GM12878 (cell line): ENCODE data around the gene MTHFS. TPM values are rescaled to one million over a fixed set of nuclear protein-coding genes. Genes with fewer than 3 reads are reported as not detected.

Experiments used
- ATAC-seq: fragments of 200-7000 bp; cut with Tn5 transposase; 3 replicates; pipeline ENCODE4 v1.9.1; 2020; ENCODE audit warnings: mild to moderate bottlenecking, moderate library complexity
- BruUV-seq: library from RNA; stranded (reverse); fragments of 400-500 nt; replicated peaks from 2 replicates; lab custom pipeline; 2021; lab: Mats Ljungman, UMichigan
- CTCF ChIA-PET: fragments of 300-600 bp; sonication (Branson Sonifier 250); formaldehyde crosslinking; extraction: SDS; loops from one replicate; lab custom pipeline; 2021; ENCODE audit warnings: inconsistent platforms; lab: Yijun Ruan, JAX
- POLR2A ChIA-PET: fragments of 350-600 bp; formaldehyde crosslinking; extraction: SDS; loops from one replicate; lab custom pipeline; 2021; ENCODE audit warnings: inconsistent platforms; lab: Charles Lee
- RAD21 ChIA-PET: fragments of 300-600 bp; sonication (Branson Sonifier 250); formaldehyde crosslinking; loops from one replicate; lab custom pipeline; 2023; ENCODE audit warnings: antibody characterized with exemption; ENCODE audit not compliant: unreplicated experiment; lab: Charles Lee
- SMC1A ChIA-PET: fragments of 300-600 bp; sonication (Branson Sonifier 250); formaldehyde crosslinking; loops from one replicate; lab custom pipeline; 2023; ENCODE audit not compliant: unreplicated experiment, uncharacterized antibody; lab: Charles Lee
- DNase-seq: peaks from one replicate; pipeline ENCODE4 v3.0.0-alpha.2; 2011; ENCODE audit warnings: low read depth, low spot score
- FAIRE-seq: peaks from 3 replicates; lab custom pipeline; 2011; peaks lifted over from hg19 to GRCh38; lab: Jason Lieb, UNC
- H2AFZ ChIP-seq: 2 replicates; pipeline ENCODE4 v1.6.0; 2011; ENCODE audit warnings: low read depth, low read length, control low read depth; ENCODE audit not compliant: control insufficient read depth
- H3K27ac ChIP-seq: 2 replicates; pipeline ENCODE4 v1.5.1; 2011; ENCODE audit warnings: control low read depth; ENCODE audit not compliant: control insufficient read depth, insufficient read depth
- H3K27me3 ChIP-seq, 2 experiments: replicated peaks in 1 of 2; 2 replicates each; pipeline versions ENCODE4 v1.6.0 to v1.6.1; 2011; ENCODE audit warnings: low read length in 1 of 2; ENCODE audit not compliant: control insufficient read depth in 2 of 2, insufficient read depth in 2 of 2
- H3K36me3 ChIP-seq, 2 experiments: 2 replicates each; pipeline ENCODE4 v1.5.1; 2011; ENCODE audit warnings: low read length in 1 of 2; ENCODE audit not compliant: control insufficient read depth in 2 of 2, insufficient read depth in 2 of 2
- H3K4me1 ChIP-seq: 2 replicates; pipeline ENCODE4 v1.6.1; 2011; ENCODE audit warnings: mild to moderate bottlenecking, low read length, moderate library complexity, mixed read lengths; ENCODE audit not compliant: control insufficient read depth, insufficient read depth
- H3K4me2 ChIP-seq: 2 replicates; pipeline ENCODE4 v1.6.0; 2011; ENCODE audit warnings: control low read depth; ENCODE audit not compliant: control insufficient read depth, insufficient read depth
- H3K4me3 ChIP-seq: fragments of 200-600 bp; sonication (generic); 2 replicates; pipeline ENCODE4 v1.5.1; 2016
- H3K79me2 ChIP-seq: 2 replicates; pipeline ENCODE4 v1.6.0; 2011; ENCODE audit warnings: low read length; ENCODE audit not compliant: control insufficient read depth, insufficient read depth
- H3K9ac ChIP-seq: 2 replicates; pipeline ENCODE4 v1.8.0; 2011; ENCODE audit warnings: low read length, control low read depth, mixed read lengths; ENCODE audit not compliant: control insufficient read depth, insufficient read depth
- H3K9me3 ChIP-seq: replicated peaks from 3 replicates; pipeline ENCODE4 v1.5.1; 2011; ENCODE audit warnings: mild to moderate bottlenecking, low read length; ENCODE audit not compliant: control insufficient read depth, insufficient read depth
- H4K20me1 ChIP-seq: 2 replicates; pipeline ENCODE4 v1.6.0; 2011; ENCODE audit not compliant: control insufficient read depth, insufficient read depth
- IKZF1 ChIP-seq: fragments of 450-650 bp; conservative IDR thresholded peaks from 2 replicates; pipeline ENCODE4 v1.6.1; 2017; ENCODE audit warnings: antibody characterized with exemption, mild to moderate bottlenecking
- KAT2A ChIP-seq: conservative IDR thresholded peaks from 2 replicates; pipeline ENCODE4 v1.6.1; 2011; ENCODE audit warnings: low read depth, low read length; ENCODE audit not compliant: control insufficient read depth
- KDM1A ChIP-seq: fragments of 200-600 bp; sonication (generic); IDR thresholded peaks from 2 replicates; pipeline ENCODE4 v1.6.1; 2016; ENCODE audit warnings: borderline replicate concordance
- MEF2B ChIP-seq: fragments of 450-650 bp; IDR thresholded peaks from 2 replicates; pipeline ENCODE4 v1.6.1; 2018; ENCODE audit warnings: mild to moderate bottlenecking, moderate library complexity; ENCODE audit not compliant: partially characterized antibody, poor library complexity, severe bottlenecking
- NR2C2 ChIP-seq: IDR thresholded peaks from 2 replicates; pipeline ENCODE4 v1.6.1; 2011; ENCODE audit warnings: borderline replicate concordance, low read depth; ENCODE audit not compliant: control insufficient read depth, insufficient read length
- POLR2AphosphoS5 ChIP-seq: IDR thresholded peaks from 2 replicates; pipeline ENCODE4 v1.6.1; 2011; ENCODE audit warnings: mild to moderate bottlenecking, low read length, inconsistent platforms
- RBBP5 ChIP-seq: fragments of 200-600 bp; sonication (generic); conservative IDR thresholded peaks from 2 replicates; pipeline ENCODE4 v1.6.1; 2016
- SMAD5 ChIP-seq: IDR thresholded peaks from 2 replicates; pipeline ENCODE4 v1.6.1; 2016; ENCODE audit warnings: antibody characterized with exemption, low read depth
- SMARCA5 ChIP-seq: fragments of 450-650 bp; IDR thresholded peaks from 2 replicates; pipeline ENCODE4 v1.6.1; 2017; ENCODE audit warnings: mild to moderate bottlenecking
- TAF1 ChIP-seq: IDR thresholded peaks from 2 replicates; pipeline ENCODE4 v1.6.1; 2011; ENCODE audit warnings: mild to moderate bottlenecking, low read depth, low read length, borderline replicate concordance
- WGBS: methylation state at CpG from one replicate; pipeline ENCODE4 v1.1.6; 2016; ENCODE audit warnings: low lambda C conversion rate; ENCODE audit not compliant: insufficient replicate concordance, insufficient coverage; ENCODE audit errors: missing lambda C conversion rate; 5-methylcytosine and 5-hydroxymethylcytosine counted together
- in situ Hi-C: fragments of 300-500 bp; cut with MboI; formaldehyde crosslinking; loops from 9 replicates; pipeline ENCODE4 v1.14.3; 2018; ENCODE audit warnings: mixed read lengths
- intact Hi-C: fragments of 100-400 bp; cut with micrococcal nuclease; formaldehyde crosslinking; loops from one replicate; pipeline ENCODE4 v1.14.2; 2022; ENCODE audit not compliant: unreplicated experiment
- polyA plus RNA-seq, 11 experiments: library from polyadenylated mRNA; depleted of rRNA in 4 of 11; unstranded in 6 of 11; stranded (reverse) in 5 of 11; fragments of >200 nt; fragmentation: Nextera tagmentation in 4 of 11; fragmentation: Illumina TruSeq in 1 of 11; extraction: Ambion mirVana in 4 of 11; extraction: Trizol in 1 of 11; gene quantifications; 1 replicate in 1 of 11; 2 replicates in 10 of 11; pipeline versions ENCODE4 v1.2.1 to v1.2.3, GENCODE V29; 2011 to 2016; ENCODE audit warnings: inconsistent platforms in 2 of 11, missing spikeins in 2 of 11, low read depth in 1 of 11
- total RNA-seq, 4 experiments: library from RNA; depleted of rRNA in 3 of 4; stranded (reverse); fragments of >200 nt in 3 of 4; fragmentation: Illumina TruSeq in 1 of 4; extraction: Trizol in 1 of 4; gene quantifications; 2 replicates each; pipeline versions ENCODE4 v1.2.1 to v1.2.3, GENCODE V29; 2013 to 2021
- TF ChIP-seq, protein P1 (sequence below): IDR thresholded peaks from 2 replicates; pipeline ENCODE4 v1.6.1; 2012; ENCODE audit warnings: low read depth, low read length, improper control_type of control experiment
- TF ChIP-seq, protein P2 (sequence below): fragments of 450-650 bp; IDR thresholded peaks from 2 replicates; pipeline ENCODE4 v1.6.1; 2017; ENCODE audit warnings: low read depth, mild to moderate bottlenecking, moderate library complexity
- TF ChIP-seq, protein P3 (sequence below): fragments of 450-650 bp; IDR thresholded peaks from 2 replicates; pipeline ENCODE4 v1.6.1; 2016; ENCODE audit warnings: mild to moderate bottlenecking, moderate library complexity, borderline replicate concordance
- TF ChIP-seq, protein P4 (sequence below): fragments of 450-650 bp; IDR thresholded peaks from 2 replicates; pipeline ENCODE4 v1.6.1; 2018; ENCODE audit warnings: borderline replicate concordance, mild to moderate bottlenecking; ENCODE audit not compliant: partially characterized antibody

The MTHFS gene
- total and polyA plus RNA-seq, 10 of the 15 experiments (the other 5 are each of a cell fraction or from before 2014, with no cell fraction given) = 14.0 to 81.9 (median 31.8) TPM

DNA sequence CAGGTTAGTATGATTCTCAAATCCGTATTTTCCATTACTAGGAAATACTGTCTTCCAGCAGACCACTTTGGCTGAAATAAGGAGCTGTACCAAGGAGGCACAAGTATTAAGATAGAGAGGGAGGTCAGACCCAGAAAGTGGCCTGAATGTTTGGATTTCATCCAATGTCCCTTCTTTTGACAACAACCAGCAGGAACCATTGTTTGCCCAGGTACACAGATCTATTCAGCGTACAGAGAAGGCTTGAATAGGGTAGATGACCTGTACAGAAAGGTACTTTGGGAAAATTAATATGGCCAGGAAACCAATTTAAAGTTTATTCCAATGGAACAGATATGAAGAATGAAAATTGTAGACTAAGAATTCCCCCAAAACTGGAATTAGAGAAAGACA is 12.6 kb downstream of the MTHFS start:
- no peak overlapping the region for H2AFZ ChIP-seq
- no TSS peak for BruUV-seq
- in situ Hi-C loops (no loop called here), intact Hi-C loops (no loop called here)
- H3K79me2 ChIP-seq = no peaks in the 10 kb centered on the region
- RAD21 ChIA-PET = no interaction called here
- H3K36me3 ChIP-seq = peaks cover 0 to 21% of the 10 kb centered on the region in 2 experiments; a peak in 2 of 4 replicates
- no peak overlapping the region for H3K4me3 ChIP-seq
- FAIRE-seq = no peak
- ATAC-seq = no peak
- CTCF ChIA-PET = interaction anchor here (0.7 kb wide), 1 partner anchor 288 kb away, joined by 3 read pairs; no protein-coding TSS in a partner anchor
- SMC1A ChIA-PET = interaction anchor here (0.6 to 1.1 kb wide), 2 partner anchors 30 to 57 kb away, joined by 3 to 4 read pairs; no protein-coding TSS in a partner anchor
- no peaks in the 10 kb centered on the region for H3K4me1 ChIP-seq
- WGBS = 73% methylated on average over 2 of the region's 2 CpGs
- no peaks in the 10 kb centered on the region for H3K27me3 ChIP-seq
- H4K20me1 ChIP-seq = no peaks in the 10 kb centered on the region
- POLR2A ChIA-PET = interaction anchor here (1.7 kb wide), 1 partner anchor 30 kb away, joined by 4 read pairs; no protein-coding TSS in a partner anchor
- no peak overlapping the region for H3K27ac ChIP-seq
- H3K4me2 ChIP-seq = no peak overlapping the region
- no peak overlapping the region for H3K9ac ChIP-seq
- DNase-seq = no peak
- no peaks in the 10 kb centered on the region for H3K9me3 ChIP-seq
- TF ChIP-seq, protein P1, sequence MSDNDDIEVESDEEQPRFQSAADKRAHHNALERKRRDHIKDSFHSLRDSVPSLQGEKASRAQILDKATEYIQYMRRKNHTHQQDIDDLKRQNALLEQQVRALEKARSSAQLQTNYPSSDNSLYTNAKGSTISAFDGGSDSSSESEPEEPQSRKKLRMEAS = no peak
- TF ChIP-seq, protein P2, sequence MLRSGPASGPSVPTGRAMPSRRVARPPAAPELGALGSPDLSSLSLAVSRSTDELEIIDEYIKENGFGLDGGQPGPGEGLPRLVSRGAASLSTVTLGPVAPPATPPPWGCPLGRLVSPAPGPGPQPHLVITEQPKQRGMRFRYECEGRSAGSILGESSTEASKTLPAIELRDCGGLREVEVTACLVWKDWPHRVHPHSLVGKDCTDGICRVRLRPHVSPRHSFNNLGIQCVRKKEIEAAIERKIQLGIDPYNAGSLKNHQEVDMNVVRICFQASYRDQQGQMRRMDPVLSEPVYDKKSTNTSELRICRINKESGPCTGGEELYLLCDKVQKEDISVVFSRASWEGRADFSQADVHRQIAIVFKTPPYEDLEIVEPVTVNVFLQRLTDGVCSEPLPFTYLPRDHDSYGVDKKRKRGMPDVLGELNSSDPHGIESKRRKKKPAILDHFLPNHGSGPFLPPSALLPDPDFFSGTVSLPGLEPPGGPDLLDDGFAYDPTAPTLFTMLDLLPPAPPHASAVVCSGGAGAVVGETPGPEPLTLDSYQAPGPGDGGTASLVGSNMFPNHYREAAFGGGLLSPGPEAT = no peak
- TF ChIP-seq NR2C2 = no peak
- no peak for TF ChIP-seq TAF1
- no peak for TF ChIP-seq IKZF1
- no peak for TF ChIP-seq MEF2B
- no peak for TF ChIP-seq RBBP5
- TF ChIP-seq KAT2A = no peak
- TF ChIP-seq SMAD5 = no peak
- no peak for TF ChIP-seq POLR2AphosphoS5
- TF ChIP-seq, protein P3, sequence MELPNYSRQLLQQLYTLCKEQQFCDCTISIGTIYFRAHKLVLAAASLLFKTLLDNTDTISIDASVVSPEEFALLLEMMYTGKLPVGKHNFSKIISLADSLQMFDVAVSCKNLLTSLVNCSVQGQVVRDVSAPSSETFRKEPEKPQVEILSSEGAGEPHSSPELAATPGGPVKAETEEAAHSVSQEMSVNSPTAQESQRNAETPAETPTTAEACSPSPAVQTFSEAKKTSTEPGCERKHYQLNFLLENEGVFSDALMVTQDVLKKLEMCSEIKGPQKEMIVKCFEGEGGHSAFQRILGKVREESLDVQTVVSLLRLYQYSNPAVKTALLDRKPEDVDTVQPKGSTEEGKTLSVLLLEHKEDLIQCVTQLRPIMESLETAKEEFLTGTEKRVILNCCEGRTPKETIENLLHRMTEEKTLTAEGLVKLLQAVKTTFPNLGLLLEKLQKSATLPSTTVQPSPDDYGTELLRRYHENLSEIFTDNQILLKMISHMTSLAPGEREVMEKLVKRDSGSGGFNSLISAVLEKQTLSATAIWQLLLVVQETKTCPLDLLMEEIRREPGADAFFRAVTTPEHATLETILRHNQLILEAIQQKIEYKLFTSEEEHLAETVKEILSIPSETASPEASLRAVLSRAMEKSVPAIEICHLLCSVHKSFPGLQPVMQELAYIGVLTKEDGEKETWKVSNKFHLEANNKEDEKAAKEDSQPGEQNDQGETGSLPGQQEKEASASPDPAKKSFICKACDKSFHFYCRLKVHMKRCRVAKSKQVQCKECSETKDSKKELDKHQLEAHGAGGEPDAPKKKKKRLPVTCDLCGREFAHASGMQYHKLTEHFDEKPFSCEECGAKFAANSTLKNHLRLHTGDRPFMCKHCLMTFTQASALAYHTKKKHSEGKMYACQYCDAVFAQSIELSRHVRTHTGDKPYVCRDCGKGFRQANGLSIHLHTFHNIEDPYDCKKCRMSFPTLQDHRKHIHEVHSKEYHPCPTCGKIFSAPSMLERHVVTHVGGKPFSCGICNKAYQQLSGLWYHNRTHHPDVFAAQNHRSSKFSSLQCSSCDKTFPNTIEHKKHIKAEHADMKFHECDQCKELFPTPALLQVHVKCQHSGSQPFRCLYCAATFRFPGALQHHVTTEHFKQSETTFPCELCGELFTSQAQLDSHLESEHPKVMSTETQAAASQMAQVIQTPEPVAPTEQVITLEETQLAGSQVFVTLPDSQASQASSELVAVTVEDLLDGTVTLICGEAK = no peak
- TF ChIP-seq, protein P4, sequence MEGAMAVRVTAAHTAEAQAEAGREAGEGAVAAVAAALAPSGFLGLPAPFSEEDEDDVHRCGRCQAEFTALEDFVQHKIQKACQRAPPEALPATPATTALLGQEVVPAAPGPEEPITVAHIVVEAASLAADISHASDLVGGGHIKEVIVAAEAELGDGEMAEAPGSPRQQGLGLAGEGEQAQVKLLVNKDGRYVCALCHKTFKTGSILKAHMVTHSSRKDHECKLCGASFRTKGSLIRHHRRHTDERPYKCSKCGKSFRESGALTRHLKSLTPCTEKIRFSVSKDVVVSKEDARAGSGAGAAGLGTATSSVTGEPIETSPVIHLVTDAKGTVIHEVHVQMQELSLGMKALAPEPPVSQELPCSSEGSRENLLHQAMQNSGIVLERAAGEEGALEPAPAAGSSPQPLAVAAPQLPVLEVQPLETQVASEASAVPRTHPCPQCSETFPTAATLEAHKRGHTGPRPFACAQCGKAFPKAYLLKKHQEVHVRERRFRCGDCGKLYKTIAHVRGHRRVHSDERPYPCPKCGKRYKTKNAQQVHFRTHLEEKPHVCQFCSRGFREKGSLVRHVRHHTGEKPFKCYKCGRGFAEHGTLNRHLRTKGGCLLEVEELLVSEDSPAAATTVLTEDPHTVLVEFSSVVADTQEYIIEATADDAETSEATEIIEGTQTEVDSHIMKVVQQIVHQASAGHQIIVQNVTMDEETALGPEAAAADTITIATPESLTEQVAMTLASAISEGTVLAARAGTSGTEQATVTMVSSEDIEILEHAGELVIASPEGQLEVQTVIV = no peak
- TF ChIP-seq SMARCA5 = no peak
- TF ChIP-seq KDM1A = no peak
